HG02973 (cell line): ENCODE measurements around the gene TPTE2.
A peak's percentile ranks its signal among the peaks of the same experiment; 100 is the strongest.
"Not testable (repeated sequence)": the region's sequence is repeated elsewhere in the genome, so short reads cannot be mapped to it uniquely, and the experiment has no call there.

Source experiments
- ATAC-seq: cut with Tn5 transposase; IDR thresholded peaks from one replicate; pipeline ENCODE4 v1.9.1; 2021; ENCODE audit warnings: moderate library complexity; ENCODE audit not compliant: unreplicated experiment

TPTE2 gene

DNA sequence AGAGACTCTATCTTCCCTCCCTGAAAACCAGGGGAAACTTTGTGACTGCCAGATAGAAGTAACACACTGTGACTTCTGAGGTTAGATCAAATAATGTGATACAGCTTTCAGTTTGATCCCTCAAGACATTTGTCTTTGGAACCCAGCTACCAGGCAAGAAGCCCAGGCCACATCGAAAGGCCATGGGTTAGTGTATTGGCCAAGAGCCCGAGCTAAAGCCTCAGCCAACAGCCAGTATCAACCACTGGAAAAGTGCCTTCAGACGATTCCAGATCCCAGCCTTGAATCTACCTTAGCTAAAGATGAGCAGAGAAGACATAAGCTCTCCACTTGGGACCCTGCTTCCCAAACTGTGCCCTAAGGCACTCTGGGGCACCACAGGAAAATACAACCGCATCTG lies 10.9 kb upstream of the TPTE2 start:
- ATAC-seq = no peak

DNA sequence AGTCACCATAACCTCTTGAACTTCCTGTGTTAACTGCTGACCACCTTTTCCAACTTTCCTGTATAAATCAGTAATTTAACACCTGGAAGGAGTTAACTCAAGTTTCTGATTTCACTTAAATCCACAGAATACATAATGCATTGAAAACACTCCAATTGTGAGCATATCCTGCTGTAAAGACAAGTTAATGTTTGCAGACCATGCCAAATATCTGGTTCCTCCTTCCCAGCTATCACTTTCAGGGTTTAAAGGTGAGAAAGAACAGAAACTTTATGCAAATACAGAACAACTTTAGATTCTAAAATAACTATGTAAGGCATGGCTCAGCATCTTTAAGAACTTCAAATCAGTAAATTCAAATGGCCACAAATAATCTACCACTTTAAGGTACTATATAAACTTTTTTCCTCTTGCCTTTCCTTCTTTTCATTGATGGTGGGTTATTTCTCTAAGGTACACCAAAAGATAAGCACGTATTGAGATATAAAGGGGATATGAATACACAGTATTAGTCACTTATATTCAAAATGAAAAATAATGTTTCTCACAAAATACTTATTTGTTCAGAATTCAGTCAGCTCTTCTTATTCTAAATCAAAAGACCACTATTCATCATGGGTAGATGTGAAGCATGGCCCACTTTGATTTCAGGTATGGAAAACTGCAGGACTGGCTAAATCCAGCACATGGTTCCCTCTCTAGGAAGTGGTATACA lies 6.6 kb upstream of the TPTE2 start:
- peak; percentile 60 for ATAC-seq

DNA sequence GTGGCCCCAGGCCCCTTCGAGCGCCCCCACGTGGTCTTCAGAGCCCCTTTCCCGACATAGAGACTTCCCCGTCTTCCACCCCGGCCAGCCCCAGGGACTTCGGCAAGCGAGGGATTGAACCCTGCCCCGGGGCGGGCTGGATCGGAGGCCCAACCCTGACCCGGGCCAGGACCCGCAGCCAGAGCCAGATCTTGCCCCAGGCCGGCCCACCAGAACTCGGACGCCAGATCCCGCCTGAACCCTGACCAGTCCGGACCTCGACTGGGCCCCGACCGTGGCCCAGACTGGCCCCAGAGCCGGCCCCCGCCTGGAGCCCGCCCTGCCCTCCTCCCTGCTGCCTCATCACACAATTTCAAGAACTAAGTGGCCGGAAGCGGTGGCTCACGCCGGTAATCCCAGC lies 253 bp upstream of the TPTE2 start:
- ATAC-seq = no peak

DNA sequence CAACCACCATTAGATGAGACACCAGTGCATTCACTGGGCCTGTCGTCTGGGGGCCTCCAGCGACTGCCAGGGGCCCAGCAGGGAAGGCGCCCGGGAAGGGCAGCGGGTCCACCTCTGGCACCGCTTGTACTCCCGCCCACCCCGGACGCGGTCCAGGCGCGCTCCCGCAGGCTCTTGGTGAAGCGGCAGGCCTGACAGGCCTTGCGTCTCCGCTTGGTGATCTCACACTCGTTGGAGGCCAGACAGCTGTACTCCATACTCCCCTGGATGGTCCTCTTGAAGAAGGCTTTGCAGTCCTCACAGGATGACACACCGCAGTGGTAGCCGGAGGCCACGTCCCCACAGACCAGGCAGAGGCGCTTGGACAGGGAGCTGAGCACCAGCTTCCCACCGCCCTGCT lies 660 bp downstream of the TPTE2 start:
- ATAC-seq = not testable (repeated sequence)

DNA sequence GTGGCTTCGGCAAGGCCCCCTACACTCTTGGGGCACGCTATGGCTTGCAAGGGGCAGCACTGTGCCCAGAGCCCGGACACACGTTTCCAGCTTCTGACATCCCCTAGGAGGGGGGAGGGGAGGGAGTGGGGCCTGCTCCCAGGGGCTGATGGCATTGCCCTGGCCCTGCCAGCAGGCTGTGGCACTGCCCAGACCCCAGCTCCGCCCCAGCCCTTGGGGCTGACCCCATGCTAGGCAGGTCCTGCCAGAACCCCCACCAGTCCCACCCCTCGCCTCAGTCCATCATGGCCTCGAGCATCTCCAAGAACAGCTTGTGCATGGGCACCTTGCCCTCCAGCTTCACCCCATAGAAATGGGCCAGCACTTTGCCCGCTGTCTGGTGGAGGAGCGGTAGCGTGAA lies 1.6 kb downstream of the TPTE2 start:
- not testable (repeated sequence) for ATAC-seq

DNA sequence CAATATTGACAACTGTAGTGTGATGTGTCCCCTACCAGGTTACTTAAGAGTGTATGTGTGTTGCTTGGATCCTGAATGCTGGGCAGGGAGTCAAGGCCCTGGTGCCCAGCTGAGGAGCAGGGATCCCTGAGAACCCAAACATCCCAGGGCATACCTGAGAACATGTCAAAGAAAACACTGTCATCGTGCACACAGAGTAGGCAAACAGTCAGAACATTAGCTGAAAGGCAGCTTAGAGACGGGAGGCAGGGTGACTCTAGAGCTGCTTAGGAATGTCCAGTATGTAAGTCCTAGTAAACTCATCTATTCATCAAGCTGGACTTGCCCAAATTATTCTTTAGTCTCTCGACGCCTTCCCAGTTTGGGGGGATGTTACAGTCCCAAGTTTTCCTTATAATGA lies 4.0 kb downstream of the TPTE2 start:
- not testable (repeated sequence) for ATAC-seq

DNA sequence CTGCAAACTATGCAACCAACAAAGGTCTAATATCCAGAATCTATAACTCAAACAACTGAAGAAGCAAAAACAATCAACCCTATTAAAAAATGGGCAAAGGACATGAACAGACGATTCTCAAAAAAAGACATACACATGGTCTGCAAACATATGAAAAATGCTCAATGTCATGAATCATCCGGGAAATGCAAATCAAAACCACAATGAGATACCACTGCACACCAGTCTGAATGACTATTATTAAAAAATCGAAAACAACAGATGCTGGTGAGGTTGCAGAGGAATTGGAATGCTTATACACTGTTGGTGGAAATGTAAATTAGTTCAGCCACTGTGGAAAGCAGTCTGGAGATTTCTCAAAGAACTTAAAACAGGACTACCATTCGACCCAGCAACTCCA lies 12.1 kb downstream of the TPTE2 start:
- peak; percentile 56 for ATAC-seq

DNA sequence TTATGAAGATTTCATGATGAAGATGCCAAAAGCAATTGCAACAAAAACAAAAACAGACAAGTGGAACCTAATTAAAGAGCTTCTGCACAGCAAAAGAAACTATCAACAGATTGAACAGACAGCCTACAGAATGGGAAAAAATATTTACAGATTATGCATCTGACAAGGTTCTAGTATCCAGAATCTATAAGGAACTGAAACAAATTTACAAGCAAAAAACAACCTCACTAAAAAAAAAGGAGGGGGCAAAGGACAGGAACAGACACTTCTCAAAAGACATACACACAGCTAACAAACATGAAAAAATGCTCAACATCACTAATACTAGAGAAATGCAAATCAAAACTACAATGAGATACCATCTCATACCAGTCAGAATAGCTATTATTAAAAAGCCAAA lies 35.7 kb downstream of the TPTE2 start:
- peak; percentile 79 for ATAC-seq

DNA sequence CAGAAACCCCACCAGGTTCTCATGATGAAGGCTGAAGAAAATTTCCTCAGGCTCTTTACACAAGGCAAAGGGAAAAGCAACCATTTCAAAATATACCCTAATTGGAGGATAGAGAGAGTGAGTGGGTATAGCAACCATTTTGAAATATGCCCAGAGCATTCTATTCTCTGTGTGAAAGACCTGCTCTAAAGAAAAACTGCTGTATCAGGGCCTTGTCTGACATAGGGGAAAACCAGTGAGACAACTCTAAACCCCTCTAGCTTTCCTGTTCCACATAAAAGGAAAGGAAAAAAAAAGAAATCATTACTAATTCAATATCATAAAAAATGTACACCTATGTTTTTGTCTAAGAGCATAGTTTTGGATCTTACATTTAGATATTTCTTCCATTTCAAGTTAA lies 42.3 kb downstream of the TPTE2 start:
- ATAC-seq = no peak

DNA sequence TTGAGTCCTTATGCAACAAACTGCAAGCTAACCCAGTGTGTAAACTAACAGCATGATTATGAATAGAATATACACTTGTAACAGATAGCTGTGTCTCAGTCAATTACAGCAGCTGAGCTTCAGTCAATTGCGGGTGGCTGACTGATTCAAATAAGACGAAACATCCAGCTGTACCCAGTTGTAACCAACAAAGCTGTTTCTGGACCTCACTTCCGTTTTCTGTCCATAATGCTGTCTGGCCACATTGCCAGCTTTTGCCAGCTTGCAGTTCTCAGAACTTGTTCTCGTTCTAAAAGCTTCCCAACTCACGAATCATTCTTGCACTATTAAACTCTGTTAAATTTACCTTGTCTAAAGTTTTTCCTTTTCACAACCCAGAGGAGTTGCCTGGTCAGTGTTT lies 53.7 kb downstream of the TPTE2 start:
- ATAC-seq = not testable (repeated sequence)

DNA sequence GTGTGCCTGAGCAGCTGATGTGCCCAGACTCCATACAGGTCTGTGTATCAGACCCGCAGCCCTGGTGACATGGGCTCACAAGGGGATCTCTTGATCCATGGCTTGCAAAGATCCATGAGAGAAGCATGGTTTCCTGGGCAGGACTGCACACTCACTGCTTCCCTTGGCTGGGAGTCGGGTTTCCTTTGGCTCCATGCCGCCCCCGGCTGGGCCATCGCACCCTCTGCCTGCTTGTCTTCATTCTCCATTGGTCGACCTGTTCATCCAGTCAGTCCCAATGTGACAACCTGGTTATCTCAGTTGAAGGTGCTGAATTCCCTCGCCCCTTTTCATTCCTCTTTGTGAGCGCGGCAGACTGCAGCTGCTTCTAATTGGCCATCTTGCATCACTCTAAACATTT lies 101.2 kb downstream of the TPTE2 start:
- not testable (repeated sequence) for ATAC-seq

DNA sequence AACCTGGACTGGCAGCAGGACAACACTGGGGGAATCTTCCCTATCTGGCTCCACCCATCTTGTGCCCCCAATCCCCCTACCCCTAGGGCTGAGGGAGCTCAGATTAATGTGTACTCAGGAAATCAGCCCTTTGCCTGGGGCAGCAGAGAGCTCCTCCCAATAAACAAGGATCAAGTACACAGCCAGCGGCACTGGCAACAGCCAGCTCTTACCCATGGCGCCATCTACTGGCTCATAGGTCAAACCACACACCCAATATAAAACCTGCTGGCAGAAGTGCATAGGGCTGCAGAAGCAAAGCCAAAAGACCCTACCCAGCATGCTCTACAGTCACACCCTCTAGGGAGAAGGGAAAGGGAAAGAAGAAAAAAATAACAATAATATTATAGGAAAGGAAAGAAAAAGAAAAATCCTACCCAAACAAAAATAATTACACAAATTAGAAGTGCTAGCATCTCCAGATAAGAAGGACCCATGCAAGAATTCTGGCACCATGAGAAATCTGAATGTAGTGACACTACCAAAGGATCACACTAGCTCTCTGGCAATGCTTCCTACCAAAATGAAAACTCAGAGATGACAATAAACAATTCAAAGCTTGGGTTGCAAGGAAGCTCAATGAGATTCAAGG lies 122.2 kb downstream of the TPTE2 start:
- not testable (repeated sequence) for ATAC-seq

DNA sequence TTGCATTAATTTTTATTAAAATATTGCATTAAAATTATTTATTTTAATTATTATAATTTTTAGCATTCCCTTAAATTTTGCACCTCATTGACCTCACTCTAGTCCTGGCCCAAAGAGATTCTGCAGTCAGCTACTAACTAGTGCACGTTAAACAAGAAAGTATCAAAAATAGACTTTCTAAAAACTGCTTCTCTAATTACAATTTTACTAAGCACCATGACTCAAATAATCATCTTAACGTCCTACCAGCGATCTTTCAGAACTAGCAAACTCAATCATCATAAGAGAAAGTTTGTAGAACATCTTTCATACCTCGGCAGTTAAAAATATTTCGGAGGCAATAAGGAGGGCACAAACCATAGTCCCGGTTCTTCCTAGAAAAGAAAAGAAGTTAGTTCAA lies 123.6 kb downstream of the TPTE2 start:
- ATAC-seq = not testable (repeated sequence)

DNA sequence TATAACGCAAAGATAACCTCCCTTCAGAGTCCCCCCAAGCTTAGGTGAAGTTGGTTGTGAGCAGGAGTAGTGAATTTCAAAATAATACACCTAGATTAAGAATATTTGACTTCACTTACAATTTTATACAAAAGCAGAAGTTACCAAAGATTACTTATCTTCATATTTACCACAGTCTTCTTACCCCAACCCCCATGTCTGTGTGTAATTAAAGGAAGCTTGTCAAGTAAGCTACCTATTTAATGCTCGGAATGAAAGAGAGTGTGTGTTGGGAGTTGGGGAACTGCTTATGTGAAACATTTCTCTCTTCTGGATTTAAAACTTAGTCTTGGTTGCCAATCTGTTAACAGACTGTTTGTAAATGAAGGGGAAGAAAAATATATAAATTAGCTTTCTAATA lies 139.1 kb downstream of the TPTE2 start:
- not testable (repeated sequence) for ATAC-seq

DNA sequence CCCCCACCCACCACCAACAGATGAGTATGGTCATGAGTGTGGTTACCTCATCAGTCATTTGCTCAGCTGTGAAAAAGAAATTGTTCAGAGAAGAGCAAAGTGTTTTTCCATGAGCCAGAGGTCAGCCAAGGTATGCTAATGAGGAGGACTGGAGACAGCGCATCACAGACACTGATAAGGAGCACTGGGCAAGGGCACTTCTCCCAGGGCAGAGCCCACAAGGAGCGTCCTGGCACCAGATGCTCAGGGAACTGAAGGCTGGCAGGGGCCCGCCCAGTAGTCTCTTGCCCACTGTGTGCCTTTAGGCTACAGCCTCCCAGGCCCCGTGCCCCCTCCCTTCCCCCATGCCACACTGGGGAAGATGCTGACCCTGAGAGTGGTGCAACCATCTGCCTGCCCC lies 148.8 kb downstream of the TPTE2 start:
- not testable (repeated sequence) for ATAC-seq

DNA sequence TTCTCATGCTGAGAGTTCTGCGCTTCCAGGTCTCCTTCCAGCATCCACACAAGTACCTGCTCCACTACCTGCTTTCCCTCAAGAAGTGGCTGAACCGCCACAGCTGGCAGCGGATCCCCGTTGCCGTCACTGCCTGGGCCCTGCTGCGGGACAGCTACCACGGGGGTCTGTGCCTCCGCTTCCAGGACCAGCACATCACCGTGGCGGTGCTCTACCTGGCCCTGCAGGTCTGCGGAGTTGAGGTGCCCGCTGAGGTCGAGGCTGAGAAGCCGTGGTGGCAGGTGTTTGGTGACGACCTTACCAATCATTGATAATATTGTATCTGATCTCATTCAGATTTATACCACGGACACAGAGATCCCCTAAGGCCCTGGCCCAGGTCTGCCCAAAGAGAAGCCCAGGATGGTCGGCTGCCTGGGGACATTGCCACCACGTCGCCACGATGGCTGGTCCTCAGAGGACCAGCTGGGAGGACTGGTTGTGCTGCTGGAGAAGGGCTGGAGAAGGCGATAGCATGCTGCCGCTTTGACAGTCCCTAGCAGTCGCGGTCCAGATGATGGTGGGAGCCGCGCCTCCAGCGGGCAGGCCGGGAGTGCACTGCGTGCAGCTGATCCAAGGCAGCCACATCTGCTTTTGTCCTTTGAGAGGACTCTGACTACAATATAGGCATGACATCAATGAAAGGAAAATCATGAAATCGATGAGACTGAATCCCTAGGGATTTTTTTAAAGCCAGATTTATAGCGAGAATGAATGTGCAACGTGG lies 178.4 kb downstream of the TPTE2 start:
- ATAC-seq = not testable (repeated sequence)

DNA sequence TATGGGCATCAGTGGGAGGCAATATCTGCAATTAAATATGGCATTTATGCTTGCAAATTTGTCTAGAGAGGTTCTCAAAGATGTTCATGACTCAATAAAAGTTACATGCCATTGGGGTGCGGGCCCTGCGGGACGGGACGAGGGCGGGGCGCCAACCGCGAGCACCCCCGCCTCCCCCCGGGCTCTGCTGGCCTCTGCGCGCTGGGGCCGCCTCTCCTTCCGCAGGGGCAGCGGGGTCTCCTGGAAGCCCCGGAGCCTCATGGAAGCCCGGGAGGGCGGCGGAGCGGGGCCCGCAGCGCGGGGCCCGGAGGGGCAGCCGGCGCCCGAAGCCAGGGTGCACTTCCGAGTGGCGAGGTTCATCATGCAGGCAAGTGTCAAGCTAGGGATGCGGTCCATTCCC lies 179.2 kb downstream of the TPTE2 start:
- ATAC-seq = no peak
